Measurements from ENCODE around the gene SMAD2.

The SMAD2 gene

GRCh38 chr18:47912343-47912742 lies 18.1 kb downstream of the SMAD2 start:
- TF ChIP-seq CTCF (IDR thresholded peaks at IDR 0.05; ENCODE audit: low read length, missing control alignments), result no peak
- no peak for DNase-seq (ENCODE audit: low read depth)

GRCh38 chr18:47911877-47912276 lies 18.6 kb downstream of the SMAD2 start:
- TF ChIP-seq CTCF (IDR thresholded peaks at IDR 0.05; ENCODE audit: low read length, missing control alignments), result no peak
- DNase-seq (ENCODE audit: low read depth), result no peak
- no peak overlapping the region for H3K4me3 ChIP-seq (replicated peaks; ENCODE audit: low read depth, low read length)

More at GRCh38 chr18:47912343-47912742, 18.1 kb downstream of the SMAD2 start:
- H3K4me3 ChIP-seq (replicated peaks; ENCODE audit: low read depth, low read length), result no peak overlapping the region

GRCh38 chr18:47909484-47909883 lies 21.0 kb downstream of the SMAD2 start:
- no peak for DNase-seq (ENCODE audit: low read depth)
- H3K4me3 ChIP-seq (replicated peaks; ENCODE audit: low read depth, low read length), result no peak overlapping the region
- no peak for TF ChIP-seq CTCF (IDR thresholded peaks at IDR 0.05; ENCODE audit: low read length, missing control alignments)

GRCh38 chr18:47908592-47908991 lies 21.9 kb downstream of the SMAD2 start:
- DNase-seq (ENCODE audit: low read depth), result no peak
- no peak for TF ChIP-seq CTCF (IDR thresholded peaks at IDR 0.05; ENCODE audit: low read length, missing control alignments)
- H3K4me3 ChIP-seq (replicated peaks; ENCODE audit: low read depth, low read length), result no peak overlapping the region

- TF ChIP-seq CTCF (IDR thresholded peaks at IDR 0.05; ENCODE audit: low read length, missing control alignments), result no peak
- DNase-seq (ENCODE audit: low read depth), result no peak
- H3K4me3 ChIP-seq (replicated peaks; ENCODE audit: low read depth, low read length), result no peak overlapping the region
These were observed 24.1 kb downstream of the SMAD2 start for GRCh38 chr18:47906408-47906807.

- TF ChIP-seq CTCF (IDR thresholded peaks at IDR 0.05; ENCODE audit: low read length, missing control alignments), result no peak
- no peak for DNase-seq (ENCODE audit: low read depth)
- H3K4me3 ChIP-seq (replicated peaks; ENCODE audit: low read depth, low read length), result no peak overlapping the region
These were observed 26.6 kb downstream of the SMAD2 start for GRCh38 chr18:47903809-47904208.

- TF ChIP-seq CTCF (IDR thresholded peaks at IDR 0.05; ENCODE audit: low read length, missing control alignments), result no peak
- DNase-seq (ENCODE audit: low read depth), result no peak
- H3K4me3 ChIP-seq (replicated peaks; ENCODE audit: low read depth, low read length), result no peak overlapping the region
These were observed 28.7 kb downstream of the SMAD2 start for GRCh38 chr18:47901624-47902362.

Data from fibroblast of pulmonary artery (primary cell).